COLO668 (cell line): ENCODE measurements around the gene RASAL2.
"Not testable (repeated sequence)": the region's sequence is repeated elsewhere in the genome, so short reads cannot be mapped to it uniquely, and the experiment has no call there.

Source experiments
- DNase-seq: peaks from one replicate; lab custom pipeline; 2025; ENCODE audit not compliant: unreplicated experiment; lab: John Stamatoyannopoulos, UW

The RASAL2 gene

GRCh38 chr1:178371933-178372388 is 278.1 kb downstream of the RASAL2 start:
- no peak for DNase-seq

- DNase-seq: no peak
These were observed 280.1 kb downstream of the RASAL2 start for GRCh38 chr1:178374016-178374415.

- no peak for DNase-seq
These were observed 282.1 kb downstream of the RASAL2 start for GRCh38 chr1:178376008-178376407.

- no peak for DNase-seq
These were observed 285.9 kb downstream of the RASAL2 start for GRCh38 chr1:178379807-178380206.

- DNase-seq: peak; percentile 24
These were observed 288.5 kb downstream of the RASAL2 start for GRCh38 chr1:178382372-178382771.

- no peak for DNase-seq
These were observed 291.8 kb downstream of the RASAL2 start for GRCh38 chr1:178385662-178386061.

- DNase-seq: no peak
These were observed 294.7 kb downstream of the RASAL2 start for GRCh38 chr1:178388418-178389145.

- no peak for DNase-seq
These were observed 295.5 kb downstream of the RASAL2 start for GRCh38 chr1:178389441-178389840.

- DNase-seq: not testable (repeated sequence)
These were observed 296.4 kb downstream of the RASAL2 start for GRCh38 chr1:178390280-178390679.

GRCh38 chr1:178393370-178393769 is 299.5 kb downstream of the RASAL2 start:
- peak; percentile 71 for DNase-seq

- DNase-seq: no peak
These were observed 302.9 kb downstream of the RASAL2 start for GRCh38 chr1:178396789-178397188.

GRCh38 chr1:178397678-178398077 is 303.8 kb downstream of the RASAL2 start:
- no peak for DNase-seq

- DNase-seq: no peak
These were observed 305.3 kb downstream of the RASAL2 start for GRCh38 chr1:178399177-178399728.

- DNase-seq: no peak
These were observed 311.2 kb downstream of the RASAL2 start for GRCh38 chr1:178405137-178405536.

GRCh38 chr1:178407215-178407614 is 313.3 kb downstream of the RASAL2 start:
- no peak for DNase-seq

GRCh38 chr1:178407655-178408054 is 313.8 kb downstream of the RASAL2 start:
- no peak for DNase-seq

GRCh38 chr1:178408871-178409270 is 315.0 kb downstream of the RASAL2 start:
- no peak for DNase-seq

- DNase-seq: no peak
These were observed 315.6 kb downstream of the RASAL2 start for GRCh38 chr1:178409541-178409940.

- DNase-seq: no peak
These were observed 318.0 kb downstream of the RASAL2 start for GRCh38 chr1:178411756-178412399.

- DNase-seq: no peak
These were observed 318.5 kb downstream of the RASAL2 start for GRCh38 chr1:178412400-178412770.

GRCh38 chr1:178417858-178418257 is 324.0 kb downstream of the RASAL2 start:
- no peak for DNase-seq

GRCh38 chr1:178418284-178418955 is 324.5 kb downstream of the RASAL2 start:
- DNase-seq: no peak
